ENCODE measurements around the gene TTLL10. TPM values are rescaled to one million over a fixed set of nuclear protein-coding genes. Genes with fewer than 3 reads are reported as not detected.

TTLL10 gene, protein sequence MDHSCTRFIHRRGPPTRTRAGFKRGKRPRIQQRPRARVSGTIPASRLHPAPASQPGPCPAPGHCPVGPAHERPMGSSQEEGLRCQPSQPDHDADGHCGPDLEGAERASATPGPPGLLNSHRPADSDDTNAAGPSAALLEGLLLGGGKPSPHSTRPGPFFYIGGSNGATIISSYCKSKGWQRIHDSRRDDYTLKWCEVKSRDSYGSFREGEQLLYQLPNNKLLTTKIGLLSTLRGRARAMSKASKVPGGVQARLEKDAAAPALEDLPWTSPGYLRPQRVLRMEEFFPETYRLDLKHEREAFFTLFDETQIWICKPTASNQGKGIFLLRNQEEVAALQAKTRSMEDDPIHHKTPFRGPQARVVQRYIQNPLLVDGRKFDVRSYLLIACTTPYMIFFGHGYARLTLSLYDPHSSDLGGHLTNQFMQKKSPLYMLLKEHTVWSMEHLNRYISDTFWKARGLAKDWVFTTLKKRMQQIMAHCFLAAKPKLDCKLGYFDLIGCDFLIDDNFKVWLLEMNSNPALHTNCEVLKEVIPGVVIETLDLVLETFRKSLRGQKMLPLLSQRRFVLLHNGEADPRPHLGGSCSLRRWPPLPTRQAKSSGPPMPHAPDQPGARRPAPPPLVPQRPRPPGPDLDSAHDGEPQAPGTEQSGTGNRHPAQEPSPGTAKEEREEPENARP
- polyA plus RNA-seq (ENCODE audit: insufficient read length in 4 of 4): under 1 TPM; 0.33 to 0.83 (median 0.63) TPM

DNA sequence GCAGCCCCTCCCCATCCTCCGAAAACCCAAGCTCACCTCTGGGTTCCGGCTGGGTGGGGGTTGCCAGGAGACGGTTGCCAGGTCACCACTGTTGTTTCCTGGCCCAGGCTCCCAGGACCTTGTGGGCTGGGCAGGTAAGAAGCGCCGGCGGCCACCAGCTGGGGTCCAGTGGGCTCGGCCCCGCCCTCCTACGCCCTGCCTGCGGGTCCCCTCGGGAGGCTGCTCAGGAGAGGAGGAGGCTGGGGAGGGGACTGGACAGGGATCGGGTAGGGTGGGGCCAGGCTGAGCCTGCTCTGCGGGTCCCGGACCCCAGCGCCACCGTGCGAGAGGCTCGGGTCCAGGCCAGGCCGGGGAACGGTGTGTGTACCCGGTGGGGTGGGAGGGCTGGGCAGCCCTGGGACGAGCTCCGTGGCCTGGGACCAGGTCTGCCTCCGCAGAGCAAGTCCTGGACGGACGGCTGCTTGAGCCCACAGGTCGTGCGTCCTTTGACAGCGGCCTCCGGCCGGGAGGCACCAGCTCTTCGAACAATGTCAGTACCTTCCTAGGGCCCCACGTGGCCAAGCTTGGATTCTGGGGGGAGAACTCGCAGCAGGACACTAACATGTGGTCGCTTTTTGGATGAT lies at the start of gene TTLL10:
Gene TTLL10 (plus strand): TSS at position 88 of the 623 bp plus-strand sequence. CDS start 5,336 bp downstream, outside the sequence.
- DNase-seq (ENCODE audit: low read depth in 4 of 4, low spot score in 3 of 4): peak in 1 of 4 donors; percentile 59

DNA sequence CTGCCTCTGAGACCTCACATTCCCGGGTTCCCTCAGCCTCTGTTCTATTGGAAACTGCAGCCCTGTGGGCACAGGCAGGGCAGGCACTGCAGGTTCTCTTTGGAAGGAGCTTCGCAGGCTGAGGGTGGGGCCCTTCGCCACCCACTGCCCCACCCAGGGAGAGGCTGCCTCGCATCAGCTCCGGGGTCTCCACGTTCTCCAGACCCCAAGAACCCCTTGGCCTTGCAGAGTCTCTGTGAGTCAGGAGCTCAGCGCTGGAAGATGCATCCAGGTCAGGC lies 49.2 kb upstream of the TTLL10 start:
- no peak for DNase-seq (ENCODE audit: low read depth in 4 of 4, low spot score in 3 of 4)

DNA sequence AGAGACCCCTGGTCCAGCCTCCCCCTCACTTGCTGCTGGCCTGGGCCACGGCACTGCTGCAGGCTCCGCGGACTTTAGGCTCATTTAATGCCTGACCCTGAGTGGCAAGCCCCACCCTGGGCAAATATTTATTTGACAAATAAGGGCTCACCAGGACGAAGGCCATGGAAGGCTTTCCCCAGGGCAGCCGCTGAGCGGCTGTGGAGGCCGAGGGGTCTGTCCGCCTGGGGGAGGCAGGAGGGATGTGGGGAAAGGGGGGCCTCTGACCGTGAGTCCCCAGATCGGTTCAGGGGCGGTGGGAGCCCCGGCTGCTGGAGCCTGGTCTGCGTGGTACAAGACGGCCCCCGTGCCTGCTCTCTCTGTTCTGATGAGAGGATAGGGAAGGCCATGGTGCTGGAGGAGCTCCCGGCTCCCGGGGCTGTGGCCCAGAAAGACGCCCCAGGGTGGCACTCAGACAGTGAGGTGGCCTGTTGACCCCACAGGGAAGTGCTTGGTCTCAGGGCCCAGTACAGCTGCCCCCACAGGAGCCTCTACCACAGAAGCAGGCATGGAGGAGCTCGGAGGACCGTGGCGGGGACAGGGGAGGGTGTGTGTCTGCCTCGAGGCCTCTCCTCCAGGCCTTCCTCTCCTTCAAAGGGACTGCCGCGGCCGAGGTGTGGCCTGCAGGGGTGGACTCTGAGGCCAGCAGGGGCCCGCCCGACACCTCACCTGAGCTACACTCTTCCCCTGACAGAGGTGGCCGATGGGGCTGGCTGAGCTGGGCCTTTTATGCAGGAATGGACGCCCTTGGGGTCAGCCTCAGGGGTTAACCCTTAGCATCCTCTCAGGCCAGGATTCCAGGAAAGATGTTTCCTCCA lies 48.7 kb upstream of the TTLL10 start:
- DNase-seq (ENCODE audit: low read depth in 4 of 4, low spot score in 3 of 4): no peak

DNA sequence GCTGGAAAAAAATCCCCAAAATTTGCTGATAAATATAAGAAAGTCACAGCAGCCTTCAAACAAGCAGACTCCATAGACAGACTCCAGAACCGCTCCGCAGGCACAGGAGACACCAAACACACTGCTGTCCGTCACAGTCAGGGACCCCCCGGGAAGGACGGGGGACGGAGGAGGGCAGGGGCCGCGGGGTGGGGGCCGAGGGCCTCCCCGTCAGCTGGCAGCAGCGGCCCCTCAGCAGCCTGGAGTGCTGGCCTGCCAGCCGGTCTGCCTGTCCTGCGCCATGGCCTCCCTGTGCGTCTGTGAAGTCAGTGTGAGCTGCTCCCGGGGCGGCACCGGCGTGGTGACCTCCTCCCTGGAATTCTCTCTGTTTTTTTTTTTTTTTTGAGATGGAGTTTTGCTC lies 47.7 kb upstream of the TTLL10 start:
- no peak for DNase-seq (ENCODE audit: low read depth in 4 of 4, low spot score in 3 of 4)

DNA sequence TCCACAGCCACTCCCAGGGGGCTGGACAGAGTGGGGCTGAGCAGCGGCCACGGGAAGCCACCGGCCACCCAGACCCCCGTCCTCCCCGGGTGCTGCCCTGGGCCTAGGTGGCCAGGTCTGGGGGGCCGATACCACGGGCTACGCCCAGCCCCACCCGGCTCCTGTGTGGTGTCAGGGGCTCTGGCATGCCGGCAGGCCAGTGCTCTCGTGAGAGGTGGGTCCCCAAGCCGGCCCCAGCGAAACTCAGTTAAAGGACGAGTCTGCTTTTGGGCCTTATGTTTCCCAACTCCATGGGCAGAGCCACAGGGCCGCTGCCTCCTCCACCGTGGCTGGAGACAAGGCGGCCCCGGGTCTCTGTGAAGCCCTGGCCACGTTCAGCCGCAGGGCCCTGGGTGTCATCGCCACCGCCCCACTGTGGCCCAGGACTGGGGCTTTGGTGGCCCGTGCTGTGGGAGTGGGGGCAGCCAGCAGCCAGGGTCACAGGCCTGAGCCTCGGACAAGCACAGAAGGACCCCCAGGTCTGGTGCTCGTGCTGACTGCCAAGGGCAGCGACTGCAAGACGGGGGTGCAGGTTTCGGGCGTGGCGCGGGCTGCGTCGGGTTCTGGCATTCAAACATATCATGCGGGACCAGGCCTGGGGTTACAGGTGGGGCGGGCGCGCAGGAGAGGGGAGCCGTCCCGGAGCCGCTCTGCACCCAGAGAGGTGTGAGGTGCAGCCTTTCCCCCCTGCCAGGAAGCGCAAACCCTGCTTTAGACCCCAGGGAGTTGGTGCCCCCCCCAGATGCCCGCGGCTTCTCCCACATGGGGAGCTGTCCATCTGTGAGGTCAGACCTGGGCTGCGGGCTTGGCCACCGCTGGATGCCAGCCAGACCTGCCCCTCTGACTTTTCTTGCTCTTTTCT lies 45.9 kb upstream of the TTLL10 start:
- DNase-seq (ENCODE audit: low read depth in 4 of 4, low spot score in 3 of 4): no peak

DNA sequence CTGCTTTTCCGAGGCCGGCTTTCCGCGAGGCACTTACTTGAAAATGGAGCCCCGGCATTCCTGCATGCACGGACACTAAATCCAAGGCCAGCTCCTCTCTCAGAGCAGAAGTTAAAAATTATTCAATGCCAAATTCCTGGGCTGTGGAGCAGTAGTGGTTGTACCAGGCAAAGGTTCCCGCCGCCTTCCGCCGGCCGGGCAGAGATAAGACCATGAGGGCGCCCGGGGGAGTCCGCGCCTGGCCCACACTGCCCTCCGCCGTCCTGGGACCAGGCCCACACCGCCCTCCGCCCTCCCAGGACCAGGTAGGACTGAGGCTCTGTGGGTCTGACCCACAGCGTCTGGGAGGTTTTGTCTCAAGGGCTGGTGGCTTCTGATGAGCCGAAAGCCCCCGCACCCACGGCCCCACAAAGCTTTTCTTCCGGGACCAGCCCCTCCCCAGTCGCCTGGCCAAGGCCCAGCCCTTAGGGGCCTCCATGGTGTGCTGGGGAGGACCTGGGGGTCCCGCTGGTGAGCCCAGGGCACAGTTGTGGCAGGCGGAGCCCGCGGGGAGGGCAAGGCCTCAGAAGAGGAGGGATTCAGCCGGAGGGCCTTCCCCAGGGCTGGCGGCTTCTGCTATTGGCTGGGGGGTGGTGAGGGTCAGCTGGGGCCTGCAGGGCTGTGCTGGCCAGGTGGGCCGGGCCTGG lies 45.1 kb upstream of the TTLL10 start:
- no peak for DNase-seq (ENCODE audit: low read depth in 4 of 4, low spot score in 3 of 4)

DNA sequence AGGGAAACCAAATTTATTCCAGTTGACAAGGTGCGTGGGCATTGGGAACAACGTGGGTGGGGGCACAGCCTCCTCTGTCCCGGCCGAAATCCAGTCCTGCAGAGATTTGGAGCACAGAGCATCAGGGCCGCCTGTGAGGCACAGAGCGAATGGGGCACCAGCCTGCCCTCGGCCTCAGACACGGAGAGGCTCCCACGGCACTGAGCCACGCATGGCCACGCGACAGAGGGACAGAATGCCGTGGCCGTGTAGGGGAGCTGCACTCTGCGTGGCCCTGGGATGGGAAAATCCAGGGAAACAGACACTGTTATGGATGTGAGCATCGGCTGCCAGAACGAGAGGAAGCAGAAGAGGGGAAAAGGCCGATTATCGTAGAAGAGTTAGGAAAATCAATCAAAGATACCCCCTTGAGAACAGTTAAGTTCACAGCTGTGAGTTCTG lies 44.3 kb upstream of the TTLL10 start:
- no peak for DNase-seq (ENCODE audit: low read depth in 4 of 4, low spot score in 3 of 4)

DNA sequence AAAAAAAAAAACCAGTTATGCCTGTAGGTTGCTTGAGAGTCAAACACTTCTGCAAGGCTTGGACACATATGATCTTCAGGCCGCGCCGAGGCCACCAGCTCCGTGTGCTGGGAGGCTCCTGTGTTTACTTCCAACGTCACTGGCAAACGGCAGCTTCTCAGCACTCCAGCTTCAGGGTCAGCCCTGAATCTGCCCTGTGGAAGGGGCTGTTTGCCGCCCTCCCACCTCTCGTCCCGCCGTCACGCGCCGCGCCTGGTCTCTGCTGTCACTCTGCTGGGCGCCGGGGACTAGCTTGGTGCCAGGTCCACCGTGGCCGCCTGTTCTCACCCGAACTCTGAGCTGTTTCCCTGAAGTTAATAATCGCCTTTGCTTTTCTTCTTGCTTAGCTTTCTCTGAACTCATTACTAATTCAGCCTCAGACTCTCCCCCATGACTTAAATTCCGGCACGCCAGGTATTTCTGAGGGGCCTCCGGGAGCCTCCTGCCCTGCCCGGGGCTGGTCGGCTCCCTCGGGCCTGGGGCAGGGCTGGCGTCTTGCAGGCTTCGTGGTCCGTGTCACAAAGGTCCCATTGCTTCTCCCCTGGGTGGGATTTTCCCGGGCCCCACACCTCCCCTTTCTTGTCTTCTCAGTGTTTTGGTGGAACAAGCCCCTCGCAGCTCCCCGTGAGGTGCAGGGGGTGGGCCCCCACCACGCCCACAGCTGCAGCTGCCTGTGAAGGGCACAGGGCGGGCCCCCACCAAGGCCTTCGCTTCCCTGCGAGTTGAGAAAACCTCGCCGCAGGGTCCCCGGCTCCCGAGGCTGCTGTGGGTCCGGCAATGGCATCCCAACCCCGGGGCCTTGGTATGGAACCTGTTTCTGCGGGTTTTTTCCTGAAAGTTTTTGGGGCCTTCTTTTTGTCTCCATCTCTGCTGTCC lies 43.2 kb upstream of the TTLL10 start:
- DNase-seq (ENCODE audit: low read depth in 4 of 4, low spot score in 3 of 4): no peak

DNA sequence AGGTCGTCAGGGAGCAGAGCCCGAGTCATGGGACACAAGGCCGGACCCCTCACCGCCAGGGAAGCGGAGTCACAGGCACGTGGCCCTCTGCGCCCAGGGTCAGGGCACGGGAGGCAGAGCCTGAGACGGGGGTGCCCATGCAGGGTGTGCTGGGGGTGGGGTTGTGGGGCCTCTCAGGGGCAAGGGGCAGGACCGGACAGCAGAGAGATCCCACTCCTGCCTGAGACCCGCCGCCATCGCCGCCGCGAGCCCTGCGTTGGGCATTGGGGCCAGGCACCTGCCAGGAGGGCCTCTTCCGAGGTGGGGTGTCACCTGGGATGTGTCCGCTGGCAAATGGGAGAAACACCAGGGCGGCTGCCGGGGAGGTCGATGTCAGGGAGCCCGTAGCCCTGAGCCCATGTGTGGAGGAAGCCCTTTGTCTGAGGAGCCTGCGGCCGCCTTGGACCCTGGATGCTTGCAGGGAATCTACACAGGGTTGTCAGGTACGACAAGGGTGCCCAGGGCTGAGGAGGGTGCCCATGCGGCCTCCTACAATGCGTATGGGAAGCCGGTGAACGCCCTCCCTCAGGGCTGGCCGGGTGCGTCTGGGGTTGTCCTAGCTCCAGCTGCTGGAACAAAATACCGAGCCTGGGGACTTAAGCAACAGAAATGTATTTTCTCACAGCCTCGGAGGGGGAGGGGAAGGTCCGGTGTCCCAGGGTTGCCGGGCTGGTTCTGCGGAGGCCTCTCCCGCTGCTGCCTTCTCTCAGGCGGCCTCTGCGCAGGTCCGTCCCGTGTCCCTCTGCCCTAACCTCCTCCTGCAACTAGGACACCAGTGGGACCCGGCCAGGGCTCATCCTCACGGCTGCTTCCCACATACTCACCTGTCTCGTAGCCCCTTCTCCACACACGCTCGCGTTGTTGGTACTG lies 41.4 kb upstream of the TTLL10 start:
- DNase-seq (ENCODE audit: low read depth in 4 of 4, low spot score in 3 of 4): no peak

DNA sequence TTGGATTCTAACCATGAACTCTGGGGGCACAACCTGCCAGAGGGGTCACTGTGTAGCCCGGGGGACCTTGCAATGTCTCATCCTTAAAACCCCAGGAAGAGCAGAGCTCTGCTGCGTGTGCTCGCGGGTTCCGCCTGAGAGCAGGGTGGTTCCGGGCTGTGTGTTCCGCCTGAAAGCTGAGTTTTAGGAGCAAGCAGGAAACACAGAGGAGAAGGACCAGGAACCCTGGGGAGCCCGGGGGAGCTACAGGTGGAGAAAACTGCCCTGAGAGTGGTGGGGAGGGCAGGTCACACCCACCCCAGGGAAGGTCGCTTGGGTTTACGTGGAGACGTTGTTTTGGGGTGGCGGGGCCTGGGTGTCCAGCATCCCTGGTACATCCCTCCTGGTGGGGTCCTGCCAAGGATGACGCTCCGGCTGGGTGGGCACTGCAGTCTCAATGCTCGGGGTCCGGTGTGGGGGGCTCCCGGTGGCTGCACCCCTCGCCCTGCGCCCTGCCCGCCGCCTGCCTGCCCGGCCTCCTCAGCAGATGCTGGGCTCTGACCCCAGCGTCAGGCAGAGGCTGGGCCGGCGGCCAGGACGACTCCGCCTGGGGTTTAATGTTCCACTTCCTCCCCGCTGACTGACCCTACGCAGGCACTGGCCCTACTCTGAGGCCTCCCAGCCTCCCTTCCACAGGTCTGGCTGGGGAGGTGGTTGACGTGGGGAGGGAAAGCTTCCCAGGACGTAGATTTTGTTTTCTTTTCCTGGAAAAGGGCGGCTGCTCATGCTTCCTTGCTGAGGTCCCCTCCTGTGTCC lies 40.5 kb upstream of the TTLL10 start:
- DNase-seq (ENCODE audit: low read depth in 4 of 4, low spot score in 3 of 4): no peak

DNA sequence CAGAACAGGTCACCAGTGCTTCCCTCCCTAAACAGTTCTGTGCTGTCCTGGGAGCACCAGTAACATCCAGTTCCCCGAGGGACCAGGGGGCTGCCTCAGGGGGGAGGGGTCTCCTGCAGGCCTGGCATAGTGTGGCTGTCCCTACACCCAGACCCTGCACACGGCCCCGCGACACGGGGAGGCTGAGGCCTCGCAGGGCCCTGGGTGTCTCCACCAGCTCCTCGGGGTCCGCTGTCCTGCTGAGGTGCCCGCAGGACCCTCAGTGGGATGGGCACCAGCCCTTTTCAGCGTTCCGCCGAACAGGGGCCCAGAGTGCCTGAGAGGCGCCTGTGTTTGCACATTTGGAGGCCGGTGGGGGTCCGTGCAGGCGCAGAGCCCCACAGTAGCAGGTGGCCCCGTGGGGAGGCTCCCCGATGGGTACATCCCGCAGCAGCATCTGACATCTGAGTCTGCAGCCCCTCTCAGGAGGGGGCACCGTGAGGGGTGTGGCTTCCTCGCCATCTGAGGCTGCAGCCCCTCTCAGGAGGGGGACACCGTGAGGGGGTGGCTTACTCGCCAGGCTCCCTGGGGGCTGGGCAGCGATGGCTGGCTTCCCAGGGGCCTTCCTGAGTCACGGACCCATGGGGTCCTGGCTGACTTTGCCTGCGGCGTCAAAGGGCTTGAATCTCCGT lies 39.2 kb upstream of the TTLL10 start:
- DNase-seq (ENCODE audit: low read depth in 4 of 4, low spot score in 3 of 4): no peak

DNA sequence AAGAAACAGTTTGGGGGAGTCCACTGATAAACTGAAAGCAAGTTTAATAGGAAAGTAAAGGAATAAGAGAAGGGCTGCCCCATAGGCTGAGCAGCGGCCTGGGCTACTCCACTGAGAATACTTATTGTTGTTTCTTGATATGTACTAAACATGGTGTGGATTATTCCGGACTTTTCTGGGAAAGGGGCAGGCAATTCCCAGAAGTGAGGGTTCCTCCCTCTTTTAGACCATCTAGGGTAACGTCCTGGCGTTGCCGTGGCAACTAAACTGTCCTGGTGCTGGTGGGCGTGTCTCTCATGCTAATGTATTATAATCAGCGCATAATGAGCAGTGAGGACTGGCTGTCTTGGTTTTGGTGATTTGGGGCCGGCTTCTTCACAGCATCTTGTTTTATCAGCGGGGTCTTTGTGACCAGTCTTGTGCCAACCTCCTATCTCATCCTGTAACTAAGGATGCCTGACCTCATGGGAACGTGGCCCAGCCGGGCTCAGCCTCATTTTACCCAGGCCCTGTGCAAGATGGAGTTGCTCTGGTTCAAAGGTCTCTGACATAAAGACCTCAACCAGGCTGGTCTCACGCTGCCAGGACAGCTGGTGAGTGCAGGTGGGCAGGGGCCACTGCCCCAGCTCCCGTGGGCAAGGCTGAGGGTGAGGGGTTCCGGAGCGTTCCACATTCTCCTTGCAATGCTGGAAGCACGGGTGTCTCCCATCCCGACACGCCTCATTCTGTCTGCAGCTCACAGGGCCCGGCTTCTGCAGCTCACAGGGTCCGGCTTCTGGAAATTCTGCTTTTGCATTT lies 38.1 kb upstream of the TTLL10 start:
- DNase-seq (ENCODE audit: low read depth in 4 of 4, low spot score in 3 of 4): no peak

DNA sequence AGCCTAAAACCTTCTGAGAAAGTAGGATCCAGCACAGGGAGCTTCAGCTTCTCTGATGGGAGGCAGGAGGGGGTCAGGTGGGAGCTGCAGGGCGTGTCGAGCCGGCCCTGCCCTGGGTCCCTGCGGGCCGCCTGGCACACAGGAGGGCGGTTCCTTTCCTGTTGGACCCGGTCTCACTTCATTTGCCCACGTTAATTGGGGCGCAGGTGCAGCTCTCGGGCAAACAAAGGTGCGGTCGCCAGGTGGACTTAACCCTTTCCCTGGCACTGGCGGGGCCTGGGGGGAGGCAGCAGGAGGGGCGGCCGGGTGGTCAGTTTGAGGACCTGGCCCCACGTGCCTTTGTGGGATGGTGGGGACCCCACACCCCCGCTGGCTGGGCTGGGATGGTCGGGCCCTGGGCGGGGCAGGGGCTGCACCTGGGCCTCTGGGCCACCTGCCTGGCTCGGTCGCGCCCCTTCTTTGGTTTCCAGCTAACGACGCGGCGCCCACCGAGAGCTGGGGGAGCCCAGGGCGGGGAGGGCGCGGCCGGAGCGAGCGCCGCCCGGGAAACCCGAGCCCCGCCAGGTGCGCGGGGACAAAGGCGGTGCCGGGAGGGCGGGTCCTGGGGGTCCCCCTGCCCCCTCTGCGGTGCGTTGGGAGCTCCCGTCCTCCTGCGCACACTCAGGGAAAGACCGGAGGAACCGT lies 37.0 kb upstream of the TTLL10 start:
- no peak for DNase-seq (ENCODE audit: low read depth in 4 of 4, low spot score in 3 of 4)

DNA sequence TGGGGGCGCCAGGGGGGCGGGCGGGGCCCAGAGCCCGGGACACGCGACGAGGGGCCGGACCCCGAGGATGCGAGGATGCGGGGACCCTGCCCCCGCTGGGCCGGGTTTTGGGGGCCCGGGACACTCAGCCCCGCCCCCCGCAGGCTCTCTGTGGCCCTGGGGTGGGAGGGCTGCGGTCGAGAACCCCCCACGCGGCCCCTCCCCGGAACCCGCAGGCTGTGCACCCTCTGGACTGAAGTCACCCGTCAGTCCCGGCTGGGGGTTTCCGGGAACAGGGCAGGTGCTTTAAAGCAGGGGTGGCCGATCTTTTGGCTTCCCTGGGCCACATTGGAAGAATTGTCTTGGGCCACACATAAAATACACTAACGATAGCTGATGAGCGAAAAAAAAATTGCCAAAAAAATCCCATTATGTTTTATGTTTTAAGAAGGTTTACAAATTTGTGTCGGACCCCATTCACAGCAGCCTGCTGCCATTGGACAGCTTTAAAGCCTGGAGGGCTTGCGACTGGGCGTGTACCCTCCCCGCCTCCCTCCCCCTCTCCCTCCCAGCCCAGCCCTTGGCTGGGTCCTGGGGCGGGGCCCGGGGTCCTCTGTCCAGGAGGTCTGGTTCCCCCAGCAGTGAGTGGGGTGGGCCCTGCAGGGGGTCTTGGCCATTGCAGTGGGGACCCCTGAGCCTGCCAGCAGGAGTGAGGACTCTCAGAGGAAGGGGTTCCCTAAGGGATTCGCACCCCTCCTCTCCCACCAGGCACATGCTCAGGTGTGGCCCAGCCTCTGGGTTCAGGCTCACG lies 36.2 kb upstream of the TTLL10 start:
- no peak for DNase-seq (ENCODE audit: low read depth in 4 of 4, low spot score in 3 of 4)

Data from right renal pelvis (tissue), 4 donors.